SK-N-SH treated with all-trans-retinoic acid at 6 μM for 48 hours (cell line): ENCODE data around the gene CZIB.

Source experiments
- ATAC-seq: fragments of 200-7000 bp; cut with Tn5 transposase; 3 replicates; pipeline ENCODE4 v1.9.1; 2020; ENCODE audit warnings: mild to moderate bottlenecking, moderate library complexity
- ARNTL ChIP-seq: fragments of 450-650 bp; formaldehyde crosslinking; IDR thresholded peaks from 2 replicates; pipeline ENCODE4 v1.5.0; 2020; ENCODE audit warnings: low read depth, mild to moderate bottlenecking, moderate library complexity, borderline replicate concordance
- BACH2 ChIP-seq: fragments of 250-450 bp; sonication (Bioruptor Pico); IDR thresholded peaks from 2 replicates; pipeline ENCODE4 v1.9.0; 2021; ENCODE audit warnings: mild to moderate bottlenecking, borderline replicate concordance
- CSRNP3 ChIP-seq: fragments of 250-450 bp; sonication (Bioruptor Pico); IDR thresholded peaks from 2 replicates; pipeline ENCODE4 v1.5.1; 2021; ENCODE audit warnings: mild to moderate bottlenecking, moderate library complexity
- ESRRG ChIP-seq: fragments of 250-450 bp; sonication (Bioruptor Pico); IDR thresholded peaks from 2 replicates; pipeline ENCODE4 v1.6.1; 2021; ENCODE audit warnings: mild to moderate bottlenecking
- GLIS3 ChIP-seq: fragments of 250-450 bp; sonication (Bioruptor Pico); IDR thresholded peaks from 2 replicates; pipeline ENCODE4 v1.5.0; 2020; ENCODE audit warnings: mild to moderate bottlenecking, moderate library complexity
- ISL1 ChIP-seq: fragments of 250-450 bp; sonication (Bioruptor Pico); IDR thresholded peaks from 2 replicates; pipeline ENCODE4 v2.1.2; 2022; ENCODE audit warnings: mild to moderate bottlenecking, moderate library complexity
- OSR1 ChIP-seq: fragments of 250-450 bp; sonication (Bioruptor Pico); IDR thresholded peaks from 2 replicates; pipeline ENCODE4 v1.8.0; 2022; ENCODE audit warnings: moderate library complexity, mild to moderate bottlenecking, inconsistent platforms
- PATZ1 ChIP-seq: fragments of 250-450 bp; sonication (Bioruptor Pico); IDR thresholded peaks from 2 replicates; pipeline ENCODE4 v1.8.0; 2020; ENCODE audit warnings: mild to moderate bottlenecking, moderate library complexity, borderline replicate concordance
- POU6F1 ChIP-seq: fragments of 250-450 bp; sonication (Bioruptor Pico); IDR thresholded peaks from 2 replicates; pipeline ENCODE4 v1.8.0; 2021; ENCODE audit warnings: low read depth, mild to moderate bottlenecking, moderate library complexity, borderline replicate concordance
- PPARA ChIP-seq: fragments of 250-450 bp; sonication (Bioruptor Pico); IDR thresholded peaks from 2 replicates; pipeline ENCODE4 v1.5.0; 2020; ENCODE audit warnings: mild to moderate bottlenecking, borderline replicate concordance
- RARB ChIP-seq: fragments of 250-450 bp; sonication (Bioruptor Pico); IDR thresholded peaks from 2 replicates; pipeline ENCODE4 v1.8.0; 2021; ENCODE audit warnings: mild to moderate bottlenecking, moderate library complexity
- SNAI2 ChIP-seq: fragments of 250-450 bp; sonication (Bioruptor Pico); IDR thresholded peaks from 2 replicates; pipeline ENCODE4 v1.5.0; 2020; ENCODE audit warnings: mild to moderate bottlenecking, moderate library complexity
- TCF4 ChIP-seq: fragments of 250-450 bp; sonication (Bioruptor Pico); IDR thresholded peaks from 2 replicates; pipeline ENCODE4 v1.8.0; 2021; ENCODE audit warnings: mild to moderate bottlenecking, moderate library complexity, borderline replicate concordance
- TOX ChIP-seq: fragments of 250-450 bp; sonication (Bioruptor Pico); IDR thresholded peaks from 2 replicates; pipeline ENCODE4 v1.8.0; 2021; ENCODE audit warnings: mild to moderate bottlenecking, moderate library complexity, borderline replicate concordance
- TSHZ2 ChIP-seq: fragments of 250-450 bp; sonication (Bioruptor Pico); IDR thresholded peaks from 2 replicates; pipeline ENCODE4 v1.5.0; 2020; ENCODE audit warnings: mild to moderate bottlenecking, moderate library complexity
- ZC3H10 ChIP-seq: fragments of 250-450 bp; sonication (Bioruptor Pico); IDR thresholded peaks from 2 replicates; pipeline ENCODE4 v1.5.1; 2021; ENCODE audit warnings: mild to moderate bottlenecking, moderate library complexity
- ZFP3 ChIP-seq: fragments of 250-450 bp; sonication (Bioruptor Pico); IDR thresholded peaks from 2 replicates; pipeline ENCODE4 v1.5.0; 2020; ENCODE audit warnings: mild to moderate bottlenecking, moderate library complexity
- ZFP30 ChIP-seq: fragments of 450-650 bp; formaldehyde crosslinking; IDR thresholded peaks from 2 replicates; pipeline ENCODE4 v1.5.0; 2022; ENCODE audit warnings: mild to moderate bottlenecking, moderate library complexity
- ZNF565 ChIP-seq: fragments of 450-650 bp; formaldehyde crosslinking; conservative IDR thresholded peaks from 2 replicates; pipeline ENCODE4 v1.5.0; 2020; ENCODE audit warnings: low read depth, mild to moderate bottlenecking, moderate library complexity
- ZNF70 ChIP-seq: fragments of 450-650 bp; formaldehyde crosslinking; IDR thresholded peaks from 2 replicates; pipeline ENCODE4 v1.5.0; 2020; ENCODE audit warnings: mild to moderate bottlenecking, moderate library complexity
- ZNF8 ChIP-seq: fragments of 450-650 bp; formaldehyde crosslinking; IDR thresholded peaks from 2 replicates; pipeline ENCODE4 v1.5.0; 2020; ENCODE audit warnings: mild to moderate bottlenecking, moderate library complexity

CZIB gene

GRCh38 chr1:53166912-53167311, 53.5 kb downstream of the CZIB start:
- no peak for ATAC-seq
- no peak for TF ChIP-seq ESRRG
- TF ChIP-seq TSHZ2 (CRISPR knock-in tag), result no peak
- TF ChIP-seq POU6F1 (CRISPR knock-in tag), result no peak
- no peak for TF ChIP-seq GLIS3 (CRISPR knock-in tag)
- no peak for TF ChIP-seq RARB

- no peak for TF ChIP-seq POU6F1 (CRISPR knock-in tag)
- TF ChIP-seq GLIS3 (CRISPR knock-in tag), result no peak
- TF ChIP-seq ZNF70 (CRISPR knock-in tag), result no peak
- no peak for TF ChIP-seq ZFP3 (CRISPR knock-in tag)
- TF ChIP-seq ZNF8, result no peak
- no peak for TF ChIP-seq PATZ1
- TF ChIP-seq PPARA (CRISPR knock-in tag), result no peak
- TF ChIP-seq ISL1 (CRISPR knock-in tag), result no peak
- TF ChIP-seq ZNF565 (CRISPR knock-in tag), result no peak
- TF ChIP-seq ZC3H10 (CRISPR knock-in tag), result no peak
- no peak for TF ChIP-seq TCF4 (CRISPR knock-in tag)
- no peak for TF ChIP-seq TSHZ2 (CRISPR knock-in tag)
- TF ChIP-seq CSRNP3 (CRISPR knock-in tag), result no peak
- no peak for TF ChIP-seq TOX (CRISPR knock-in tag)
- no peak for TF ChIP-seq ZFP30
- no peak for TF ChIP-seq ARNTL (CRISPR knock-in tag)
- TF ChIP-seq OSR1 (CRISPR knock-in tag), result no peak
- no peak for TF ChIP-seq RARB
- no peak for TF ChIP-seq BACH2 (CRISPR knock-in tag)
- no peak for TF ChIP-seq SNAI2 (CRISPR knock-in tag)
- no peak for ATAC-seq
Measured at GRCh38 chr1:53166366-53166765, 54.1 kb downstream of the CZIB start.
